Measurements from ENCODE around the gene TANC1. TPM values are rescaled to one million over a fixed set of nuclear protein-coding genes. Genes with fewer than 3 reads are reported as not detected.

The TANC1 gene
- 10 to 100 TPM in 4 of 6 experiments, 1 to 10 TPM in 2; 4.0 to 12.7 (median 11.3) TPM for total RNA-seq
- long read RNA-seq, partial matches to known transcripts = 1 of 3 reads
- long read RNA-seq, other reads (novel, unspliced or antisense) = 2 of 3 reads

- intact Hi-C loops (cut with DNase I) = no loop called here
Observed at GRCh38 chr2:158968396-158969161, at the start of gene TANC1. Gene TANC1, plus strand, starts transcription at chr2:158968640. Its CDS starts 97,271 bp downstream, at chr2:159065911.

GRCh38 chr2:158921599-158922408 lies 46.6 kb upstream of the TANC1 start:
- intact Hi-C loops (cut with DNase I) = no loop called here
- 85% methylated on average over 5 of the region's 15 CpGs for WGBS (ENCODE audit: insufficient coverage, low coverage, low lambda C conversion rate, missing lambda C conversion rate)
- Histone ChIP-seq H3K4me3 (no peak overlapping the region), H3K4me1 (no peaks in the 10 kb centered on the region), H3K27me3 (no peaks in the 10 kb centered on the region), H3K36me3 (no peaks in the 10 kb centered on the region), H3K27ac (no peak overlapping the region), H3K9me3 (peaks cover 0 to 3% (median 0%) of the 10 kb centered on the region in 4 donors)
- no peak for DNase-seq
- ATAC-seq = peak in 1 of 4 donors; percentile 19
- no peak for TF ChIP-seq CTCF (IDR thresholded peaks at IDR 0.05)
- no peak for TF ChIP-seq POLR2A (IDR thresholded peaks at IDR 0.05)

More at GRCh38 chr2:158968396-158969161, at the start of gene TANC1:
- TF ChIP-seq CTCF (IDR thresholded peaks at IDR 0.05) (no peak), POLR2A (IDR thresholded peaks at IDR 0.05) (peak; percentile 97)
- DNase-seq (peak; percentile 96 to 97 (median 97)), ATAC-seq (peak; percentile 92 to 98 (median 94))
- peak within 1 kb of the TSS; percentile 79 to 90 (median 87) for H3K4me3 ChIP-seq
- H3K27ac ChIP-seq = peak within 1 kb of the TSS; percentile 69 to 83 (median 77)
- no peaks in the 10 kb centered on the region for H3K9me3 ChIP-seq
- H3K36me3 ChIP-seq = no peaks in the 10 kb centered on the region
- peaks cover 0 to 4% (median 0%) of the 10 kb centered on the region in 4 donors for H3K4me1 ChIP-seq
- WGBS (ENCODE audit: insufficient coverage, low coverage, low lambda C conversion rate, missing lambda C conversion rate) = 0% methylated on average over 10 of the region's 92 CpGs
- H3K27me3 ChIP-seq = no peaks in the 10 kb centered on the region

- no peak for TF ChIP-seq POLR2A (IDR thresholded peaks at IDR 0.05)
- no peak for TF ChIP-seq CTCF (IDR thresholded peaks at IDR 0.05)
- no peaks in the 10 kb centered on the region for H3K36me3 ChIP-seq
- DNase-seq (no peak), ATAC-seq (no peak)
- no peaks in the 10 kb centered on the region for H3K4me1 ChIP-seq
- H3K27me3 ChIP-seq = no peaks in the 10 kb centered on the region
- intact Hi-C loops (cut with DNase I) = no loop called here
- H3K4me3 ChIP-seq = no peak overlapping the region
- 42% methylated on average over 1 of the region's 1 CpG for WGBS (ENCODE audit: insufficient coverage, low coverage, low lambda C conversion rate, missing lambda C conversion rate)
- H3K27ac ChIP-seq = no peak overlapping the region
- H3K9me3 ChIP-seq = peaks cover 0 to 3% (median 0%) of the 10 kb centered on the region in 4 donors
Observed at GRCh38 chr2:158922601-158923000, 45.8 kb upstream of the TANC1 start.

- Histone ChIP-seq H3K27ac (no peak overlapping the region), H3K4me1 (no peaks in the 10 kb centered on the region), H3K36me3 (no peaks in the 10 kb centered on the region), H3K4me3 (no peak overlapping the region), H3K9me3 (peaks cover 0 to 3% (median 0%) of the 10 kb centered on the region in 4 donors), H3K27me3 (no peaks in the 10 kb centered on the region)
- TF ChIP-seq CTCF (IDR thresholded peaks at IDR 0.05) (no peak), POLR2A (IDR thresholded peaks at IDR 0.05) (no peak)
- 25% methylated on average over 3 of the region's 3 CpGs for WGBS (ENCODE audit: insufficient coverage, low coverage, low lambda C conversion rate, missing lambda C conversion rate)
- intact Hi-C loops (cut with DNase I) = no loop called here
- ATAC-seq = no peak
- no peak for DNase-seq
Observed at GRCh38 chr2:158923180-158923594, 45.3 kb upstream of the TANC1 start.

All from right lobe of liver (tissue), 6 donors.